ENCODE measurements around the gene TIGD1.

TIGD1 gene

DNA sequence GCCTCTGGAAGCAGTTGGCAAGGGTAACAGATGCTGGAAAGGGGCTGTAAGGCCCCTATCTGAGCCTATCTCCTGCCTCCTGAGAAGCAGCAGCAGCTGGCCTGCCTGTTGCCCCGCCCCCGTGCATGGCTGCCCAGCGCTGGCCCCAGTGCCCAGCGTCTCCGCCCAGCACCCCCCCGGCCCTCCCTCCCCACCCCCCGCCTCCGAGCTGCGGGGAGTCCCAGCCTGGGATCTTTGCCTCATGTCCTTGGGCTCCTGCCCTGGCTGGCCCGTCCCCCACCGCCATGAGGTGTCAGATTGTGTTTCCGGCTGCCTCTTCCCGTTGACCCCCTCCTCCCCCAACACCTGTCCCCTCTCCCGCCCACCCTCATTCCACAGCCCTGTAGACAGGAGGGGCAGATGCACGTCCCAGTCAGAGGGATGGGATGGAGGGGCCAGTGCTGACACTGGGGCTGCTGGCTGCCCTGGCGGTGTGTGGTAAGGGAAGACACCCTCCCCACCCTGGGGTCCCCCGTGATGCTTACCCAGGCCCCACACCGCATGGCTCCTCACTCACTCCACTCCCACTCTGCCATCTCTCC, 24.5 kb downstream of the TIGD1 start, which contains the start of gene CHRND:
Gene CHRND (plus strand): TSS at position 370 of the 581 bp plus-strand sequence. CDS start 56 bp downstream, at position 426.
- no peak within 1 kb of the TSS for H3K4me2 ChIP-seq
- no peaks in the 10 kb centered on the region for H3K4me1 ChIP-seq (ENCODE audit: low read depth, poor library complexity, severe bottlenecking)
- H3K27ac ChIP-seq = no peak within 1 kb of the TSS
- no peaks in the 10 kb centered on the region for H4K20me1 ChIP-seq (ENCODE audit: insufficient read depth)
- no peak within 1 kb of the TSS for H3K9ac ChIP-seq
- H3K36me3 ChIP-seq (ENCODE audit: insufficient read depth) = no peaks in the 10 kb centered on the region
- peaks cover 31% of the 10 kb centered on the region for H3K27me3 ChIP-seq (ENCODE audit: insufficient read depth, low read depth)
- H3K79me2 ChIP-seq (ENCODE audit: insufficient read depth, low read depth) = no peaks in the 10 kb centered on the region
- no peak within 1 kb of the TSS for H2AFZ ChIP-seq (ENCODE audit: low read depth)
- TF ChIP-seq, protein P1, sequence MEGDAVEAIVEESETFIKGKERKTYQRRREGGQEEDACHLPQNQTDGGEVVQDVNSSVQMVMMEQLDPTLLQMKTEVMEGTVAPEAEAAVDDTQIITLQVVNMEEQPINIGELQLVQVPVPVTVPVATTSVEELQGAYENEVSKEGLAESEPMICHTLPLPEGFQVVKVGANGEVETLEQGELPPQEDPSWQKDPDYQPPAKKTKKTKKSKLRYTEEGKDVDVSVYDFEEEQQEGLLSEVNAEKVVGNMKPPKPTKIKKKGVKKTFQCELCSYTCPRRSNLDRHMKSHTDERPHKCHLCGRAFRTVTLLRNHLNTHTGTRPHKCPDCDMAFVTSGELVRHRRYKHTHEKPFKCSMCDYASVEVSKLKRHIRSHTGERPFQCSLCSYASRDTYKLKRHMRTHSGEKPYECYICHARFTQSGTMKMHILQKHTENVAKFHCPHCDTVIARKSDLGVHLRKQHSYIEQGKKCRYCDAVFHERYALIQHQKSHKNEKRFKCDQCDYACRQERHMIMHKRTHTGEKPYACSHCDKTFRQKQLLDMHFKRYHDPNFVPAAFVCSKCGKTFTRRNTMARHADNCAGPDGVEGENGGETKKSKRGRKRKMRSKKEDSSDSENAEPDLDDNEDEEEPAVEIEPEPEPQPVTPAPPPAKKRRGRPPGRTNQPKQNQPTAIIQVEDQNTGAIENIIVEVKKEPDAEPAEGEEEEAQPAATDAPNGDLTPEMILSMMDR (conservative IDR thresholded peaks at IDR 0.05; ENCODE audit: low read depth, low read length) = no peak
- no peak within 1 kb of the TSS for H3K4me3 ChIP-seq (IDR thresholded peaks at IDR 0.05; ENCODE audit: insufficient read depth, low read depth, low read length)

DNA sequence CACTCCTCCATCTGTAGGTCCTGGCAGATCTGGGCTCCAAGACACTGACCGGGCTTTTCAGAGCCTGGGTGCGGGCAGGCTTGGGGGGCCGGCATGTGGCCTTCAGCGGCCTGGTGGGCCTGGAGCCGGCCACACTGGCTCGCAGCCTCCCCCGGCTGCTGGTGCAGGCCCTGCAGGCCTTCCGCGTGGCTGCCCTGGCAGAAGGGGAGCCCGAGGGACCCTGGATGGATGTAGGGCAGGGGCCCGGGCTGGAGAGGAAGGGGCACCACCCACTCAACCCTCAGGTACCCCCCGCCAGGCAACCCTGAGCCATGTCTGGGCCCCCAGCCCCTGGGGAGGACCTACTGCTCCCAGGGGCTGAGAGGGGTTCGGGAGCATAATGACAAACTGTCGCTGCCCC, 25.2 kb downstream of the TIGD1 start:
- Histone ChIP-seq H3K27me3 (ENCODE audit: insufficient read depth, low read depth) (peaks cover 36% of the 10 kb centered on the region), H3K36me3 (ENCODE audit: insufficient read depth) (no peaks in the 10 kb centered on the region), H4K20me1 (ENCODE audit: insufficient read depth) (no peaks in the 10 kb centered on the region), H3K4me1 (ENCODE audit: low read depth, poor library complexity, severe bottlenecking) (no peaks in the 10 kb centered on the region), H2AFZ (ENCODE audit: low read depth) (no peak overlapping the region), H3K27ac (no peak overlapping the region), H3K4me2 (no peak overlapping the region), H3K9ac (no peak overlapping the region), H3K79me2 (ENCODE audit: insufficient read depth, low read depth) (no peaks in the 10 kb centered on the region), H3K4me3 (IDR thresholded peaks at IDR 0.05; ENCODE audit: insufficient read depth, low read depth, low read length) (no peak overlapping the region)
- TF ChIP-seq, protein P1 (conservative IDR thresholded peaks at IDR 0.05; ENCODE audit: low read depth, low read length) = no peak

DNA sequence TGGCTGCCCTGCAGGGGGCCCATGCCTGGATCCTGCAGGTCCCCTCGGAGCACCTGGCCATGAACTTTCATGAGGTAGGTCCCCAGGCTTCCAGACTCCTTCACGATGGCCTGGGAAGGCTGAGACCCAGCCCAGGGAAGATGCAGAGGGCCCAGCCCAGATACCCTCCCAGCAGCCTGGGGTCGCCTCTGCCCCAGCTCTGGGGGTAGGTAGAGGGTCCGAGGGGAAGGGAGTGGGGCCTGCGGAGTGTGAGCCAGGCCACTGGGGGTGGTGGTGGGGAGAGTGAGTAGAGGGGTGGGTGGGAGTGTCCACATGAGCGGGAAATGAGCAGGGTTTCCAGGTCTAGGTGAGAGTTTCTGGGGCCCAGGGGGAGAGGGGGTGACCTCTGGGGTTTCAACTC, 25.6 kb downstream of the TIGD1 start:
- H3K27me3 ChIP-seq (ENCODE audit: insufficient read depth, low read depth) = peaks cover 36% of the 10 kb centered on the region
- no peak overlapping the region for H2AFZ ChIP-seq (ENCODE audit: low read depth)
- no peaks in the 10 kb centered on the region for H4K20me1 ChIP-seq (ENCODE audit: insufficient read depth)
- no peak overlapping the region for H3K27ac ChIP-seq
- no peaks in the 10 kb centered on the region for H3K79me2 ChIP-seq (ENCODE audit: insufficient read depth, low read depth)
- H3K4me2 ChIP-seq = no peak overlapping the region
- H3K9ac ChIP-seq = no peak overlapping the region
- H3K36me3 ChIP-seq (ENCODE audit: insufficient read depth) = no peaks in the 10 kb centered on the region
- no peaks in the 10 kb centered on the region for H3K4me1 ChIP-seq (ENCODE audit: low read depth, poor library complexity, severe bottlenecking)
- no peak overlapping the region for H3K4me3 ChIP-seq (IDR thresholded peaks at IDR 0.05; ENCODE audit: insufficient read depth, low read depth, low read length)
- TF ChIP-seq, protein P1 (conservative IDR thresholded peaks at IDR 0.05; ENCODE audit: low read depth, low read length) = no peak

DNA sequence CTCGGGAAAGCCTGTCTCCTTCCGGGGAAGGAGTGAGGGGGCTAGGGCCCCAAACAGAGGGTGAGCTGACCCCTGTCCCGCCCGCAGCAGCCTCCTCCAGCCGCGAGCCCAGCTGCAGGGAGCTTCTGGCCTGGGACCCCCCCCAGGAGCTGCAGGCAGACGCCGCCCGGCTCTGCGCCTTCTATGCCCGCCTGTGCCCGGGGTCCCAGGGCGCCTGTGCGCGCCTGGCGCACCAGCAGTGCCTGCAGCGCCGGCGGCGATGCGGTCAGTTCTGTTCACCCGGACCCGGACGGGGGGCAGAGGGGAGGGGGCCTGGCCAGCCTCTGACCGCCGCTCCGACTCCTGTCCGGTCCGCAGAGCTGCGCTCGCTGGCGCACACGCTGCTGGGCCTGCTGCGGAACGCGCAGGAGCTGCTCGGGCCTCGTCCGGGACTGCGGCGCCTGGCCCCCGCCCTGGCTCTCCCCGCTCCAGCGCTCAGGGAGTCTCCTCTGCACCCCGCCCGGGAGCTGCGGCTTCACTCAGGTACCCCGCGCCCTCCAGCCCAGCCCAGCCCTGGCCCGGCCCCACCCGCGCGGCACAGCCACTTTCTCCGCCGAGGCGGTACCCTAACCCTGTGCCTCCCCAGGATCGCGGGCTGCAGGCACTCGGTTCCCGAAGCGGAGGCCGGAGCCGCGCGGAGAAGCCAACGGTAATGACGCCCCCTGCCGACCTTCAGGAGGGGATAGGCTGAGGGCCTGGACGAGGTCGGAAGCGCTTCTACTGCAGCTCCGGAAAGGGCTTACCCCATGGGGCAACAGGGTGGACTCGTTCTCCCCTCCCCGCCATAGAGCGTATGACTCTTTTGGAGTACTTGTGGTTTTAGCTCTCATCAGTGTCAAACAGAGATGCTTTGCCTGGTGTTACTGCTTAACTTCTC, 26.4 kb downstream of the TIGD1 start:
- no peak overlapping the region for H3K4me2 ChIP-seq
- no peaks in the 10 kb centered on the region for H4K20me1 ChIP-seq (ENCODE audit: insufficient read depth)
- TF ChIP-seq, protein P1 (conservative IDR thresholded peaks at IDR 0.05; ENCODE audit: low read depth, low read length) = peak; percentile 24; the same call in 1 of the 2 replicates
- peaks cover 39% of the 10 kb centered on the region for H3K27me3 ChIP-seq (ENCODE audit: insufficient read depth, low read depth)
- H3K4me1 ChIP-seq (ENCODE audit: low read depth, poor library complexity, severe bottlenecking) = no peaks in the 10 kb centered on the region
- no peak overlapping the region for H3K4me3 ChIP-seq (IDR thresholded peaks at IDR 0.05; ENCODE audit: insufficient read depth, low read depth, low read length)
- no peaks in the 10 kb centered on the region for H3K79me2 ChIP-seq (ENCODE audit: insufficient read depth, low read depth)
- no peaks in the 10 kb centered on the region for H3K36me3 ChIP-seq (ENCODE audit: insufficient read depth)
- H3K27ac ChIP-seq = no peak overlapping the region
- H3K9ac ChIP-seq = no peak overlapping the region
- H2AFZ ChIP-seq (ENCODE audit: low read depth) = no peak overlapping the region

Data from KMS-11 (cell line).